ENCODE results near the gene PLTP. TPM values are rescaled to one million over a fixed set of nuclear protein-coding genes. Genes with fewer than 3 reads are reported as not detected.

The PLTP gene
- total and polyA plus RNA-seq, 2 of the 13 experiments (the other 11 are each of a cell fraction or from before 2014, with no cell fraction given): 16.9 to 28.6 TPM

GRCh38 chr20:45924391-45925261 is 12.7 kb upstream of the PLTP start (continued):
- TF ChIP-seq HMGXB3 (CRISPR knock-in tag; IDR thresholded peaks at IDR 0.05; ENCODE audit: borderline replicate concordance): 0 out of 2 replicates have a peak, but pooled peaks have one; percentile 13
- no peak for TF ChIP-seq ASH2L (IDR thresholded peaks at IDR 0.05; ENCODE audit: insufficient read length, low read depth, low read length)
- no peak for TF ChIP-seq ZNF616 (CRISPR knock-in tag; IDR thresholded peaks at IDR 0.05; ENCODE audit: low read depth)
- no peak for TF ChIP-seq SYNCRIP (IDR thresholded peaks at IDR 0.05; ENCODE audit: insufficient read depth, low read depth, low read length)
- no peak for TF ChIP-seq ZFP36L2 (CRISPR knock-in tag; IDR thresholded peaks at IDR 0.05)
- TF ChIP-seq, protein P1, sequence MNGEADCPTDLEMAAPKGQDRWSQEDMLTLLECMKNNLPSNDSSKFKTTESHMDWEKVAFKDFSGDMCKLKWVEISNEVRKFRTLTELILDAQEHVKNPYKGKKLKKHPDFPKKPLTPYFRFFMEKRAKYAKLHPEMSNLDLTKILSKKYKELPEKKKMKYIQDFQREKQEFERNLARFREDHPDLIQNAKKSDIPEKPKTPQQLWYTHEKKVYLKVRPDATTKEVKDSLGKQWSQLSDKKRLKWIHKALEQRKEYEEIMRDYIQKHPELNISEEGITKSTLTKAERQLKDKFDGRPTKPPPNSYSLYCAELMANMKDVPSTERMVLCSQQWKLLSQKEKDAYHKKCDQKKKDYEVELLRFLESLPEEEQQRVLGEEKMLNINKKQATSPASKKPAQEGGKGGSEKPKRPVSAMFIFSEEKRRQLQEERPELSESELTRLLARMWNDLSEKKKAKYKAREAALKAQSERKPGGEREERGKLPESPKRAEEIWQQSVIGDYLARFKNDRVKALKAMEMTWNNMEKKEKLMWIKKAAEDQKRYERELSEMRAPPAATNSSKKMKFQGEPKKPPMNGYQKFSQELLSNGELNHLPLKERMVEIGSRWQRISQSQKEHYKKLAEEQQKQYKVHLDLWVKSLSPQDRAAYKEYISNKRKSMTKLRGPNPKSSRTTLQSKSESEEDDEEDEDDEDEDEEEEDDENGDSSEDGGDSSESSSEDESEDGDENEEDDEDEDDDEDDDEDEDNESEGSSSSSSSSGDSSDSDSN (CRISPR knock-in tag; IDR thresholded peaks at IDR 0.05): peak; percentile 37; the same call in 1 of the 2 replicates
- TF ChIP-seq ZFX (CRISPR knock-in tag; IDR thresholded peaks at IDR 0.05; ENCODE audit: low read depth): peak; percentile 42; the same call in 1 of the 2 replicates
- TF ChIP-seq ERF (CRISPR knock-in tag; IDR thresholded peaks at IDR 0.05): no peak
- TF ChIP-seq ZNF83 (CRISPR knock-in tag; IDR thresholded peaks at IDR 0.05; ENCODE audit: borderline replicate concordance): no peak

All from HepG2 (cell line).